Muscle of arm (tissue), 12 donors: ENCODE results near the gene PLCD1. TPM values are rescaled to one million over a fixed set of nuclear protein-coding genes. Genes with fewer than 3 reads are reported as not detected.
"Not testable (repeated sequence)": the region's sequence is repeated elsewhere in the genome, so short reads cannot be mapped to it uniquely, and the experiment has no call there.

Source experiments
- DNase-seq: peaks from one replicate; pipeline ENCODE4 v3.0.0-alpha.2; 2013
- polyA plus RNA-seq, 12 donors: library from polyadenylated mRNA; unstranded; fragments of 120-200 nt; gene quantifications; one replicate each; pipeline ENCODE4 v1.2.1, GENCODE V29; 2013; ENCODE audit not compliant: insufficient read length in 12 of 12

PLCD1 gene
- polyA plus RNA-seq, 12 donors, result 8.7 to 29.9 (median 13.0) TPM; not detected in 1

DNA sequence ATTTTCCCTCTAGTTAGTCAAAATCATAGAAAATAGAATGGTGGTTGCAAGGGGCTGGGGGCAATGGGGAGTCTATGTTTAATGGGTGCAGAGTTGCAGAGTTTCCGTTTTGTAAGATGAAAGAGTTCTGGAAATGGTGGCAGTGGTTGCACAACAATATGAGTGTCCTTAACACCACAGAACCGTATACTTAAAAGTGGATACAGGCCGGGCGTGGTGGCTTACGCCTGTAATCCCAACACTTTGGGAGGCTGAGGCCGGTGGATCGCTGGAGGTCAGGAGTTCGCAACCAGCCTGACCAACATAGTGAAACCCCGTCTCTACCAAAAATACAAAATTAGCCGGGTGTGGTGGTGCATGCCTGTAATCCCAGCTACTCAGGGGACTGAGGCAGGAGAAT, 41.1 kb downstream of the PLCD1 start:
- DNase-seq, result not testable (repeated sequence)

DNA sequence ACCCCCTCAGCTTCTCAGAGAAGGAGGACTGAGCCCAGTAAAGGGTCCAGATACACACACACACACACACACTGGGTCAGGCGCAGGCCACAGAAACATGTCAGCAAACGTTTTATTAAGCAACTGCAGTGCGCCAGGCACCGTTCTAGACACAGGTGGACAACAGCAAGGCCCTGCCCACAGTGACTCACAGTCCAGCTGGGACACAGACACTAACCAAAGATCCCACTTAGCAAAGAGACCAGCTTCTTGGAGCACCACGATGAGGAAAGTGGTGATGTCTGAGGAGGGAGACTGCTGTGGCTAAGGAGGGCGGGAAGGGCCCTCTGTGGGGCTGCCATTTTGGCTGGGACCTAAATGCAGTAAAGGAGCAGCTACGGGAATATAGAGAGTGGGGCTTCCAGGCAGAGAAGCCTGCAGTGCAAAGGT, 41.7 kb downstream of the PLCD1 start:
- DNase-seq, result no peak

DNA sequence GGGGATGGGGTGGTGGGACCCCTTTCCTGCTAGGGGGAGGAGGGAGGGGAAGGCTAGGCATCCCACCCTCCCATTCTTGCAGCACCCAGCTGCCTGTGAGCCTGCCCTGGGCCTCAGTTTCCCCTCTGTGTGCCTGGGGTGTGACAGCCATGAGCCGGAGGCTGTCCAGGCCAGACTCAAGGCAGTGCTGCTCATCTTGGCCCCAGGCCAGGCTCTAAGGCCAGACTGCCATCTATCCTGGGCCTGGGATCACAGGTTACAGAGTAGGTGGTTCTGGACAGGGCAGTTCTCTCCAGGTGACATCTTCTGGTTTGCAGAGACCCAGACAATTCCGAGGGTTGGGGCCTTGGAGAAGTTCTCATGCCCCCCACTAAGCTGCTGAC, 42.1 kb downstream of the PLCD1 start:
- DNase-seq, result no peak

DNA sequence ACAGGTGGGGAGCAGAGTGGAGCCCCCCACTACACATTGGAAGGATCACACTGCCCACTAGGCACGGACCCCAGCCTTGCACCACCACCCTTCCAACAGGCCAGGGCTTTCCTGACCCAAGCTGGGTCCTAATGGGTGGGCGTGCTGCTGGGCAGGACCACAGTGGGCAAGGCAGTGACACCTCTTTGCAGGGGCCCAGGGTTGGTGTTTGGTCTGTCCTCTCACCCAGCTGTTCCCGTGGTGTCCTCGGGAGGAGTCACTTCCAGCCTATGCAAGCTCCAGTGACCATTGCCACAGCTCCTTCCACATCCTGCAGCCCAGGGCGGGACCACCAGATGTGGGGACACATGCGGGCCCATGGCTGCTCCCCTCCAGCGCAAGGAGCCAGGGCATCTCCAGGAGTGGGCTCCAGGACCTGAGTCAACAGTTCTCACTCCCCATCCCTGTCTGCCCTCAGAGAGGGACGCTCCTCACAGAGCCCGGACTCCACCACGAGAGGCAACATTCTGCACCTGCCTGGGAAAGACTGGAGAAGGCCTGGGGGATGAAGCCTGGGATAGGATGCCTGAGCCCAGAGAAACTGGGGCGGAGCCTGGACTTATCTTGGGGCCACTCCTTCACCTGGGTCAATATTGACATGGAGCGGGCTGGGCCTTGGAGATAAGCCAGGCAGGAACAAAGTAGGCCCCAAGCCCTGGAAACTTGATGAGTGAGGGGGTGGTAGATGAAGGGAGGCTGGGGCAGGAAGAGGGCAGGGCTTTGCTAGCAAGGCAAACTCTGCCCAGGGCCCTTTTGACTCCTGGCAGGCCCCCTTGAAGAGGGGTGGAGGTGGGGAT, 42.7 kb downstream of the PLCD1 start:
- no peak for DNase-seq

DNA sequence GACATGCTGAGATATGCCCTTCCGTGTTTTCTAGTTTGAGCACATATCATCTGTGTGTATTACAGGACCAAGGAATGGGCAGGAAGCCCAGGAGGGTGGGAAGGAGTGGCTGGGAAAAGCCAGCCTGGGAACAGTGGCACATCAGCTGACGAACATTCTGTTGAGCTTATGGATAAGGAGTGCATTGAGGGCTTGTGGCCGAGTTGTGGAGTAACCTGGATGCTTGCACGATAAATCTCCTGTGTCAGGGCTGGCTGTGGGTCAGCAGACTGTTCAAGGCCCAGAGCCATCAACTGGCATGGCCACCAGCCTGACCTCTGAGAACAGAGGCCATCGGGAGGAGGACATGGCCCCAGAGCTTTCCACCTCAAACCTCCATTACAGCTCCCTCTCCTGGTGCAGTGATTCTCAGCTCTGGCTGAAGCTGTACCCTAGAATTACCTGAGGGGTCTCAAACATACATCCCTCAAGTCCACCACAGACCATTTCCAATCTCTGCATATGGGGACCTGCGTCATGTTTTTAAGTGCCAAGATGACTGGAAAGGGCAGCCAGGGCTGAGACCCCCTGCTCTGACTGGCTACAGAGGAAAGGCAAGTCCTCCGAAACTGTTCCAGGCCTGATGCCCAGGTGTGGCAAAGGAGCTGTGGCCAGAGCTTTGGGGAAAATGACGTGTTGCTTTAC, 43.7 kb downstream of the PLCD1 start:
- no peak for DNase-seq

DNA sequence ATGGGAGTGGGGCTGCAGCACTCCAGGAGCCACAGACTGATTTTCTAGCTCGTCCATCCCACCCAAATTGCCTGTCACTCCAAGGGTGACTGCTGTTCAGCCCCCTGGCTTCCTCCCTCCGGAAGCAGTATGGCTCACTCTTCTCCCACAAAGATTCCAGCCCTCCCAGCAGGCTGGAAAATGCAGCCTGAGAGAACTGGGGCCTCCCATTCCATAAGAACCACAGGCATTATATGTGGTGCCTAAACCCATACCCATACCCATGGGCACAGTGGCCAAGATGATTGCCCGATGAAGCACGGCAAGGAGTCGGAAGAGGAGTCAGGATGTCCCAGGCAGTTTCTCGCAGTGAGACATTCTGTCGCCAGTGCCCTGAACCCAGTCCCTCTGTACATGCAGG, 44.8 kb downstream of the PLCD1 start:
- no peak for DNase-seq

DNA sequence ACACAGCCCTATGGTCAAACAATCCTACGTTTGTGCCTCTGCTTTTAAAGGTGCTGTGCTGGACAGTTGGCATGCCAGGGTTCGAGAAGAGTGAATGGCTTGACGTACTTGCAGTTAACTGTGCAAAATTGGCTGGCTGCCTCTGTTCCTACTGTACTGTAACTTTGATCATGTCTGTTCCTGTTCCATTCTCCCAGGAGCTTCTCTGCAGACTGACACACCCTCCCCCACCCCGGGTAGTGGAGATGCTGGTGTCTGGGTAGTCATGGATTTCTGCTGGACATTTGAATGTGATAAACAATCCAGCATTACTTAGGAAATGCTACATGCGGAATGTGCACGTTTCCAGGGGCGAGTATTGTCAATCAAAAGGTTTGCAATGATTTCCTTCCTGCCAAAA, 45.4 kb downstream of the PLCD1 start:
- DNase-seq, result no peak

DNA sequence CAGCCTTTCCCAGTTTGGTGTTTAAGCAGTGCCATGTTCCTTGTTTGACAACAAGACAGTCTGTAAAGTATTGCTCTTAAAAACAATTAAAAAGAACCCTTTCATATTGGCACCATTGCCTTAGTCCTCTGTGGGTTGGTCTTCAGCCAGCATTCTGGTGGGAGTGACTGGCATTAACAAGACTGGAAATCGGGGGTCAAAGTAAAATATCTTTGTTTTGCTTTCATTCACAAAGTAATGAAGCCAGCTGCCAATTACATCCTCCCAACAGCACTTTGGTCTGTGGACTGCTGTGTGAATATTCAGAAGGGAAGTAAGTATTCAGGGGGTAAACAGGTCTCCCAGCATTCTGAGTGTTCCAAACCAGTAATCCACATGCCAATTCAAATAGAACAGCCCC, 47.1 kb downstream of the PLCD1 start:
- DNase-seq, result no peak

DNA sequence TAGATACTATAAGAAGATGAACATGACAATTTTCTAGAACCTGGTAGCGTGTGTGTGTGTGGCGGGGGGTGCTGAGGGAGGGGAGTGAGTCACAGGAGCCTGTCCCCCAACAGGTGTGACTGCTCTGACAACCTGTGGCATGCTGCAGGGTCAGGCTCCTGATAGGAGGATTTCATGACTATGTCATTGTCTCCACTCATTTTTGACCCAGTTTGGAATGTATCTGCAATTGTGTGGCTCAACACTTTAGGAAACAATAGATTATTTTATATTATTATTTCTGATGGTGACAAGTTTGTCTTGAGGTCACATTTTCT, 48.1 kb downstream of the PLCD1 start:
- no peak for DNase-seq

DNA sequence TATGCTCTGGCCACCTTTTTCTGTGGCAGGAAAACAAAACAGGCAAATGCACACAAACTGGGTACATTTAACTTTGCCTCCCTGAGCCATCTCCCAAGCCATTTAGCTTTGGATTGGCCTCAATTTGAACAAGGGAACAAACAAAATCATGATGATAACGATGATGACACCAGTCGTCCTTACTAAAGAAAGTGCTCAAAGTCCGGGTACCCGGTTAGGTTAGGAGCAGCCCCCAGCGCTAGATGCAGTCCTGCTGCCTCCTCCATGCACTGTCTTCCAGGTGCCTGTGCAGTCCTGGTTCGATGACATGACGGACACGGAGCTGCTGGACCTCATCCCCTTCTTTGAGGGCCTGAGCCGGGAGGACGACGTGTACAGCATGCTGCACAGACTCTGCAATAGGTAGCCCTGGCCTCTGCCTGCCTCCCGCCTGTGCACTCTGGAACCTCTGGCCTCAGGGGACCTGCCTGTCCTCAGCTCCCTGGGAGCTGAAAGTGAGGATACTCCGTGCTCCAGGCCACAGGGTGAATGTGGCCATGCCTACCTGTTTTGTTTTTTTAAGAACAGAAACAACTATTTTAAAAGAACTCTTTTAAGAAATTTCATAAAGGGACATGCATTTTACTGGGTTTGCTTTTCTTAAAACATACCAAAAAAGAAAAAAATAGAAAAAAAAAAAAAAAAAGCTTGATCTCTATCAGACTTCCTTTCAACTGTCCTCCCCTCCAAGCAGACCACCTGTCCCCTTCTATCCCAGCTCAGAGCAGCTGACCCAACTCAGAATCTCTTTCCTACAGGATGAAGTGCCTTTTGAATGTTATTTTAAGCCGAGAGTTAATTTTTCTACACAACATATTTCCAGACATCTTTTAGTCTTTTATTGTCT, 48.7 kb downstream of the PLCD1 start:
- no peak for DNase-seq

DNA sequence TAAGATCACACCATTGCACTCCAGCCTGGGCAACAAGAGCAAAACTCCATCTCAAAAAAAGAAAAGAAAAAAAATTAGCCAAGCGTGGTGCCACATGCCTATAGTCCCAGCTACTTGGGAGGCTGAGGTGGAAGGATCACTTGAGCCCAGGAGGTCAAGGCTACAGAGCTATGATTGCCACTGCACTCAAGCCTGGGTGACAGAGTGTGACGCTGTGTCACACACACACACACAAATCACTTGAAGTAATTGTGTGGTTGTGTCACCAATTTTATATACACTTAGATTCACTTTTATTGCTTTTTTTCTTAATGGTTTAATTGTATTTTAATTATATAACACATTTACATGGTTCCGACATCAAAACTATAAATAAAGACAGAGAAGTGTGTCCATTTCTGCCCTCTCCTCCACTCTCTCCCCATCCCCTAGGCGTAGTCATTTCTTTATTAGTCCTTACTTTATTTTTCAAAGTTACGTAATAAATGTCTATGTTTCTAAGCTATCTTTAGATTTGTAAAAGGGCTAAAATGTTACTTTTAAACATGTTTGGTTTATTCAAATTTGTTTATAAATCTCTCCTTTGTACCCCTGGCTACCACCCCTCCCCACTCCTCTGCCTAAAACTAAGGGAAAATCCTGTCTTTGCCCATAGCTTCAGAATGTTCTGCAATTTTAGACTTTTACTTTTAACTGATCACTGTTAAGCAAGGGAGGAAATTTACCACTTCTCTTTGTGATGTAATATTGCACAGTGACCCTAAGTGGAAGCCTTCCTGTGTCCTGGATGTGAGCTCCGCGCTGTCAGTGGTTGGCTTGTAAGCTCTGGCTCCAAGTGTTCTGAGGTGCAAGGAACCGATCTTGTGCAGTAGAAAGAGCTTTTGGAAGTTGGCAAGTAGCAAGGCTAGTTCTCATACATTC, 49.6 kb downstream of the PLCD1 start:
- no peak for DNase-seq

DNA sequence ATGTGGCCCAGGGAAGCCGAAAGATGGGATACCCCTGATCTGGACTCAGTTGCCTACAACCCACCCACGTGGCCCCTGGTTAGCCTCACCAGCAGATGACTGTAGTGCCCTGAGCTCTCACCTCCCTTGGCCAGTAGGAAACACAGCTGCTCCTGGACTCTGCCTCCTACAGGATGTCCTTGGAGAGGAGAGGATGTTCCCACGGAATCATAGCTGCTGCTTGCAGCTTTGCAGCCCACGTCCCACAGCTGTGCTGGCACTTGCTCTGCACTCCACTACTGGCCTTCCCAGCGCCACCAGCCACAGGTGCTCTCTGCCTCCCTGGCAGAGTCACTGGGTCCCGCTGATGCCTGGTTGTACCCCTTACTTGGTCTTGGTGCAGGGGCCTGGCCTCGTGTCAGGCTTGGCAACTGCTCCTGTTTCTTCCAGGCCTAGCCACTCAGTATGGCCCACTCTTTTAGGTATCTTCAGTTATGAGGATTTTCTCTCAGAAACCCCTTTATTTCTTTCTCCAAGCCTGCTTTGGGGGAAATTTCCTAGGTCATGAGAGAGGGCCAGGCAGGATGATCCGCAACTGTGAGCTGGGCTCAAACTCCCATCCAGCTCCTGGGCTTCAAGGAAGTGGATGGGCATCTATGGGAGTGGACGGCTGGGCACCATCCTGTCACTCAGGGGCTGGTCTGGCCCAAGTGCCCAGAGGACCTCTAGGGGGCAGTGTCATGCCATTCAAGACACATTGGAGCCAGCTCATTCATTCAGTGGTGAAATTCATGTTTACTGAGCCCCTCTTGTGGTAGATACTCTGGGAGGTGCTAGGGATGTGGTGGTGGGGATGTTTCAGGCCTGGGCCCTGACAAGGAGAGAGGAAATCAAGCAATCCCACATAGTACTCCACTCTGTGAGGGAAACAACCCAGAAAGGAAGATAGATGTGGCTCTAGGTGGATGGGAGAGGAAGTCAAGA, 55.0 kb downstream of the PLCD1 start:
- no peak for DNase-seq

DNA sequence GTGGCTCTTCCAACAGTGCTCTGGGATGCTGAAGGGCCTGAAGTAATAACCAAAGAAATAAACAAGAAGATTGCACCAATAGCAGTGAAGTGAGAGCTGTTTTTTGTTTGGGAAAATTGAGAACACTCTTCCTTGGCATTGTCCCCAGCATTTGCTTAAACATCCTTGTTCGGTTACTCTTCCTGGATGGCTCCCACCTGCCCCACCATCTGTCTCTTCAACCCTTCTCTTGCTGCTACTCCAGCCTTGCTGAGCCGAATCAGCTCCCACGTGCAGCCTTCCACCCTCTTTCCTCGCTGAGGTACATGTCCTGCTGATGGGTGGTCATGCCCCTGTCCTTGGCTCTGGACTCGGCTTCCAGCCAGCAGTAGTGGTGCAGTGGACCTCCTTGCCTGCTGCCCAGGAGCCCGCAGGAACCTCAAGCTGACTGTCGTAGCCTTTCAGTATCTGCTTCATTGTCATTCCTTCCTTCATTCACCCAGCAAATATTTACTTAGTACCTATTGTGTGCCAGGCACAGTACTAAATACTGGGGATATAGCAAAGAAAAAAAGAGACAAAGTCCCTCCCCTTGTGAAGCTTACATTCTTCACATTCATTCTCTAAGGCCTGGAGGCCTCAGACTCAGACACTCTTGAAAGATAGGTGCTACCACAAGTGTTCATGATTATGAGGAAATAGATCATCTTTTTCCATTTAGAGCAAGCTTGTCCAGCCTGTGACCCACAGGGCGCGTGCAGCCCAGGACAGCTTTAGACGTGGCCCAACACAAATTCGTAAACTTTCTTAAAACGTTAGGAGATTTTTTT, 56.0 kb downstream of the PLCD1 start:
- no peak for DNase-seq

DNA sequence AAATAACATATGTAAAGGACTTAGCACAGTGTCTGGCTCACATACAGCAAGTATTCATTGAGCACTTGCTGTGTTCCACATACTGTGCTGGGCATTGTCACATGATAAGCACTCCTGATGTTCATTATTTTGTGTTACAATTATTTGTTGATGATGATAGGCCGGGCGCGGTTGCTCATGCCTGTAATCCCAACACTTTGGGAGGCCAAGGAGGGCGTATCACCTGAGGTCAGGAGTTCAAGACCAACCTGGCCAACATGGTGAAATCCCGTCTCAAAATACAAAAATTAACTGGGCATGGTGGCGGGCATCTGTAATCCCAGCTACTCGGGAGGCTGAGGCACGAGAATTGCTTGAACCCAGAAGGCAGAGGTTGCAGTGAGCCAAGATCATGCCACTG, 57.4 kb downstream of the PLCD1 start:
- DNase-seq, result not testable (repeated sequence)

DNA sequence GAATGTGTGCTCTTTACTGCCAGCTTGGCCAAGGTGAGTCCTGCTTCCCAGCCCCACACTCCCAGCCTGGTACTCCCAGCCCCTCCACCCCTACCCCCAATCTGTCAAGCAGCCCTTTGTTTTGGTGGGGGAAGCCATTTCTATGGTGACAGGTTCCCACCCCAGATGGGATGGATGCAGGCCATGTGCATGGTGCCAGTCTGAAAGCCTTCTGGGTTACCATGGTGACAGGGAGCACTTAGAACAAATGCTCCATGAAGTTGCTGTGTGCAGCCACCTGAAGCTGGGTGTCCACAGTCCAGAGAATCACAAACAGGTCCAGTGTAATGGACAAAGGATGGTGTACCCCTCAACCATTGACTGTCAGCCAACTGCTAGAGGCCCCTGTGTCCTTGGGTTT, 58.0 kb downstream of the PLCD1 start:
- no peak for DNase-seq

DNA sequence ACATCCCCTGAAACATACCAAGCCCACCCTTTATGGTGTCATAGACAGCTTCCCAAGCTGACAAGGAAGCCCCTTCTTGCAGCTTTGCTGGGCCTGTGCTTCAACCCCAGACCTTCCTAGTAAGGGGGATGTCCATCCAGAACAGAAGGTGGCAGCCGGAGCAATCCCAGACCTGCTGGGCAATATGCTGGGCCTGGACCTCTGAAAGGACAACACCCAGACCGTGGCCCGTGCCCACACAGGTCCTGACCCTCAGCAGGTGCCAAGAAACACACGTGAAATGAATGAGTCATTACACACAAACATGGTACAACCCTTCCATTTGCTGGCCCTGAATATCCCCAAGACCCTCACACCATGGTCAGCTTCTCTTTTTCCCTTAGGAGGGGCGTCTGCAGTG, 58.6 kb downstream of the PLCD1 start:
- DNase-seq, result no peak

DNA sequence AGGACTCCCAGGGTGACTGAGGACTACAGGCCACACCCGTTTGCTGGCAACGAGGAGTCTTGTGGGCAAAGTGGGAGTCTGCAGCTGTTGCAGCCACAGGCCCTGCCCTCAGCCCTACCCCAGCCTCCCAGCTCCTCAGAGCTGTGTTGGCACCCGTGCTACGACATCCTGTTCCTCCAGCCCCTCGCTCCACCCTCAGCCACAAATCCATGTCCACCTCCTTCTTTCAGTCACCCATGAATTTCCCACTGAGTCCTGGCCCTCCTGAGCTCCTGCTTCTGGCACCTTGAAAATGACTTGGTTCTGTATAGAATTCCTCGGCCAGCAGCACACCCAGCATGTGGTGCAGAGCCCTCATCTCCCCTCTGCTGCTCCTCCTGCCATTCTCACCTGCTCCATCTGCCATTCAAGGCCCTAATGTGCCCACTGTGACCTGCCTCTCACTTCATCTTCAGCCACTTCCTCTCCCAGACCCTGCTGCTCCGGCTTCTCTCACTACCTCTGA, 59.8 kb downstream of the PLCD1 start:
- no peak for DNase-seq

DNA sequence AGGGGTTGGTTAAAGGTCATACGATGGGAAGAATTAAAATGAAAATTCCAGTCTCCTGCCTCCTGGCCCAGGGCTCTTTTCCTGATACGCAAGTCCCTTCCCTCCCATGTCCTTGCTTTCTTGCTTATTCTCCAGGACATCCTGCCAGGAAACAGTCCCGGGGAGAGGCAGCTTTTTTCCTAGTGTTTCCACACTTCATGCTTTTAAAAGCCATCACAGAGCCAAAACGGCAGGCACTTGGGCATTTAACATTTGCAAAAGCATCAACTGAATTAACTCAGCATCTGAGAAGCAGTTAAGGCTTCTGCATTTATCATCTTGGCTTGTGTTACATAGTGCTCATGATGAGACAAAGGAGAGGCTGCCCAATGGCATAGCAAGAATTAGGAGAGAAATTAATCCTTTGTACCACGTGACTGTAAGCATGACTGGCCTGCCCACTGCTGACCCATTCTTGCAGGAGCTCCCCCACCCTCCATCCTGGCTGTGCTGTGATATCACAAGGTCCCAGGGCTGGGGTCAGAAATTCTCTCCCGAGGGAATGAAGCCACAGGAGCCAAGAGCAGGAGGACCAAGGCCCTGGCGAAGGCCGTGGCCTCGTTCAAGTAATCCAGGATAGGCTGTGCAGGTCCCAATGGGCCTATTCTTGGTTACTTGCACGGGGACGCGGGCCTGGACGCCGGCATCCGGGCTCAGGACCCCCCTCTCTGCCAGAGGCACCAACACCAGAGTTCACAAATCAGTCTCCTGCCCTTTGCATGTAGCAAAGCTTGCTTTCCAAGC, 60.4 kb downstream of the PLCD1 start:
- peak; percentile 38 for DNase-seq
